Keratinocyte (primary cell): ENCODE data around the gene DLX6. TPM values are rescaled to one million over a fixed set of nuclear protein-coding genes. Genes with fewer than 3 reads are reported as not detected.

ENCODE experiments used
- DNase-seq: peaks from one replicate; pipeline ENCODE4 v3.0.0-alpha.2; 2011; ENCODE audit warnings: low read depth, missing footprints, low spot score
- FAIRE-seq: peaks from 2 replicates; lab custom pipeline; 2011; peaks lifted over from hg19 to GRCh38; lab: Jason Lieb, UNC
- H2AFZ ChIP-seq: 2 replicates; pipeline ENCODE4 v1.6.0; 2012; ENCODE audit warnings: low read length, control low read depth, inconsistent platforms; ENCODE audit not compliant: control insufficient read depth
- H3K27ac ChIP-seq: 2 replicates; pipeline ENCODE4 v1.5.1; 2011; ENCODE audit warnings: low read length; ENCODE audit not compliant: control insufficient read depth, insufficient read depth
- H3K27me3 ChIP-seq: 3 replicates; pipeline ENCODE4 v1.6.0; 2011; ENCODE audit warnings: low read length; ENCODE audit not compliant: control insufficient read depth, insufficient read depth; ENCODE audit errors: extremely low read depth
- H3K36me3 ChIP-seq, 2 experiments: 2 replicates in 1 of 2; 3 replicates in 1 of 2; pipeline ENCODE4 v1.5.1; 2011; ENCODE audit warnings: low read length in 2 of 2, mild to moderate bottlenecking in 1 of 2; ENCODE audit not compliant: control insufficient read depth in 2 of 2, insufficient read depth in 2 of 2; ENCODE audit errors: extremely low read depth in 1 of 2
- H3K4me1 ChIP-seq: 3 replicates; pipeline ENCODE4 v1.5.1; 2011; ENCODE audit warnings: low read length; ENCODE audit not compliant: control insufficient read depth, insufficient read depth; ENCODE audit errors: extremely low read depth
- H3K4me2 ChIP-seq: 3 replicates; pipeline ENCODE4 v1.6.0; 2011; ENCODE audit warnings: low read depth, low read length; ENCODE audit not compliant: control insufficient read depth, insufficient read depth; ENCODE audit errors: extremely low read depth
- H3K4me3 ChIP-seq, 3 experiments: fragments of 200-600 bp in 1 of 3; sonication (generic) in 1 of 3; 2 replicates in 2 of 3; 3 replicates in 1 of 3; pipeline ENCODE4 v1.5.1; 2011 to 2016; ENCODE audit warnings: low read length in 3 of 3, mild to moderate bottlenecking in 3 of 3, control low read depth in 2 of 3, inconsistent platforms in 1 of 3, low read depth in 1 of 3, mixed read lengths in 1 of 3, mixed run types in 1 of 3, moderate library complexity in 1 of 3; ENCODE audit not compliant: control insufficient read depth in 2 of 3, insufficient read depth in 2 of 3; ENCODE audit errors: extremely low read depth in 1 of 3
- H3K79me2 ChIP-seq: 2 replicates; pipeline ENCODE4 v1.6.0; 2012; ENCODE audit warnings: low read length; ENCODE audit not compliant: control insufficient read depth, insufficient read depth
- H3K9ac ChIP-seq: 3 replicates; pipeline ENCODE4 v1.6.0; 2011; ENCODE audit warnings: low read length; ENCODE audit not compliant: control insufficient read depth, insufficient read depth; ENCODE audit errors: extremely low read depth
- H3K9me1 ChIP-seq: 3 replicates; pipeline ENCODE4 v1.6.0; 2011; ENCODE audit warnings: low read length; ENCODE audit not compliant: control insufficient read depth, insufficient read depth; ENCODE audit errors: extremely low read depth
- H3K9me3 ChIP-seq: 2 replicates; pipeline ENCODE4 v1.5.1; 2012; ENCODE audit warnings: low read depth, low read length; ENCODE audit not compliant: control insufficient read depth
- H4K20me1 ChIP-seq: 3 replicates; pipeline ENCODE4 v1.6.0; 2011; ENCODE audit warnings: low read length; ENCODE audit not compliant: control insufficient read depth, insufficient read depth; ENCODE audit errors: extremely low read depth
- CTCF ChIP-seq, 3 experiments: IDR thresholded peaks in 1 of 3; conservative IDR thresholded peaks in 1 of 3; optimal IDR thresholded peaks in 1 of 3; 2 replicates in 2 of 3; 3 replicates in 1 of 3; pipeline versions ENCODE3 to v1.5.1; 2011; ENCODE audit warnings: low read length in 3 of 3, mild to moderate bottlenecking in 3 of 3, moderate library complexity in 2 of 3, control low read depth in 1 of 3, inconsistent platforms in 1 of 3; ENCODE audit not compliant: insufficient read depth in 2 of 3; ENCODE audit errors: extremely low read depth in 1 of 3
- EZH2 ChIP-seq: IDR thresholded peaks from one replicate; pipeline ENCODE4 v1.6.1; 2012; ENCODE audit warnings: inconsistent platforms, mild to moderate bottlenecking, low read length, moderate library complexity
- dilution Hi-C: fragments of 300-500 bp; cut with MboI; formaldehyde crosslinking; loops from one replicate; pipeline ENCODE4 v1.7.0; 2020; ENCODE audit warnings: low sequenced_read_pairs; ENCODE audit not compliant: extremely low pct_ligation_motif_present
- polyA plus RNA-seq, 5 experiments: library from polyadenylated mRNA; depleted of rRNA in 3 of 5; stranded (reverse) in 3 of 5; stranded (forward) in 1 of 5; unstranded in 1 of 5; fragments of >200 nt; gene quantifications; 1 replicate in 1 of 5; 2 replicates in 3 of 5; 3 replicates in 1 of 5; pipeline versions ENCODE4 v1.2.1 to v1.2.3, GENCODE V29; 2011 to 2012; ENCODE audit warnings: missing spikeins in 2 of 5, low read depth in 1 of 5, low replicate concordance in 1 of 5

DLX6 gene
- polyA plus RNA-seq, 1 donor (not counting 4 experiments of a cell fraction or from before 2014, with no cell fraction given): 0.05 TPM

GRCh38 chr7:97009753-97010732, 4.7 kb downstream of the DLX6 start:
- Histone ChIP-seq H3K9me1 (no peaks in the 10 kb centered on the region), H3K79me2 (no peaks in the 10 kb centered on the region), H2AFZ (no peak overlapping the region), H3K9me3 (no peaks in the 10 kb centered on the region), H4K20me1 (no peaks in the 10 kb centered on the region), H3K27ac (no peak overlapping the region), H3K4me2 (no peak overlapping the region), H3K36me3 (no peaks in the 10 kb centered on the region), H3K9ac (no peak overlapping the region), H3K4me3 (no peak overlapping the region), H3K27me3 (peaks cover 50% of the 10 kb centered on the region), H3K4me1 (peaks cover 2% of the 10 kb centered on the region)
- FAIRE-seq: no peak
- no peak for TF ChIP-seq EZH2
- TF ChIP-seq CTCF (optimal IDR thresholded peaks at IDR 0.05 in 1 of 3, IDR thresholded peaks at IDR 0.05 in 1 of 3, conservative IDR thresholded peaks at IDR 0.05 in 1 of 3; ENCODE audit: extremely low read depth in 1 of 3, insufficient read depth in 2 of 3, low read length in 3 of 3): no peak
- no peak for DNase-seq
- dilution Hi-C loops: no loop called here

- no peaks in the 10 kb centered on the region for H3K36me3 ChIP-seq
- no peaks in the 10 kb centered on the region for H3K4me1 ChIP-seq
- no peak overlapping the region for H3K9ac ChIP-seq
- no peak overlapping the region for H2AFZ ChIP-seq
- no peaks in the 10 kb centered on the region for H3K9me1 ChIP-seq
- dilution Hi-C loops: no loop called here
- no peak overlapping the region for H3K4me3 ChIP-seq
- no peak overlapping the region for H3K27ac ChIP-seq
- FAIRE-seq (no peak), DNase-seq (no peak)
- H3K9me3 ChIP-seq: no peaks in the 10 kb centered on the region
- no peak overlapping the region for H3K4me2 ChIP-seq
- peaks cover 56% of the 10 kb centered on the region for H3K27me3 ChIP-seq
- no peaks in the 10 kb centered on the region for H3K79me2 ChIP-seq
- no peaks in the 10 kb centered on the region for H4K20me1 ChIP-seq
- no peak for TF ChIP-seq CTCF (optimal IDR thresholded peaks at IDR 0.05 in 1 of 3, IDR thresholded peaks at IDR 0.05 in 1 of 3, conservative IDR thresholded peaks at IDR 0.05 in 1 of 3; ENCODE audit: extremely low read depth in 1 of 3, insufficient read depth in 2 of 3, low read length in 3 of 3)
- TF ChIP-seq EZH2: no peak
These were observed 5.8 kb downstream of the DLX6 start for GRCh38 chr7:97011104-97011503.
